ENCODE measurements around the gene KSR2. TPM values are rescaled to one million over a fixed set of nuclear protein-coding genes. Genes with fewer than 3 reads are reported as not detected.

The KSR2 gene
- total RNA-seq, 2 experiments from 2014 or later, result 0.03 to 0.15 TPM

GRCh38 chr12:117699575-117699974 lies 269.2 kb downstream of the KSR2 start:
- BruUV-seq (replicated peaks), result no TSS peak
- CTCF ChIA-PET (ENCODE audit: unreplicated experiment), result no interaction called here

GRCh38 chr12:117699118-117699517 lies 269.7 kb downstream of the KSR2 start:
- H3K27ac ChIP-seq (ENCODE audit: low read depth, low read length, poor library complexity, severe bottlenecking), result no peak overlapping the region
- intact Hi-C loops (cut with micrococcal nuclease; ENCODE audit: unreplicated experiment), result no loop called here

More at GRCh38 chr12:117699575-117699974, 269.2 kb downstream of the KSR2 start:
- H3K27ac ChIP-seq (ENCODE audit: low read depth, low read length, poor library complexity, severe bottlenecking), result no peak overlapping the region
- no peak for DNase-seq (ENCODE audit: low spot score)
- no peak overlapping the region for H2AFZ ChIP-seq (ENCODE audit: low read length)
- H4K20me1 ChIP-seq (ENCODE audit: insufficient read depth, low read length), result no peaks in the 10 kb centered on the region
- H3K79me2 ChIP-seq (ENCODE audit: insufficient read depth, low read depth, low read length), result no peaks in the 10 kb centered on the region
- no peak overlapping the region for H3K4me2 ChIP-seq (ENCODE audit: low read length)
- no peaks in the 10 kb centered on the region for H3K36me3 ChIP-seq (ENCODE audit: insufficient read depth, low read length)
- no peaks in the 10 kb centered on the region for H3K9me3 ChIP-seq (ENCODE audit: low read length)
- POLR2A ChIA-PET, result no interaction called here
- H3K9me2 ChIP-seq (ENCODE audit: insufficient read depth, low read length), result no peaks in the 10 kb centered on the region
- TF ChIP-seq EZH2phosphoT487 (IDR thresholded peaks at IDR 0.05; ENCODE audit: borderline replicate concordance, low read depth, low read length) (no peak), CTCF (conservative IDR thresholded peaks at IDR 0.05; ENCODE audit: low read length) (no peak)
- intact Hi-C loops (cut with micrococcal nuclease; ENCODE audit: unreplicated experiment), result no loop called here
- no peaks in the 10 kb centered on the region for H3K4me1 ChIP-seq (ENCODE audit: insufficient read depth, low read length, poor library complexity, severe bottlenecking)
- no peak overlapping the region for H3K4me3 ChIP-seq (ENCODE audit: low read depth, low read length, poor library complexity, severe bottlenecking)

More at GRCh38 chr12:117699118-117699517, 269.7 kb downstream of the KSR2 start:
- no peaks in the 10 kb centered on the region for H3K4me1 ChIP-seq (ENCODE audit: insufficient read depth, low read length, poor library complexity, severe bottlenecking)
- DNase-seq (ENCODE audit: low spot score), result no peak
- no peak overlapping the region for H3K4me3 ChIP-seq (ENCODE audit: low read depth, low read length, poor library complexity, severe bottlenecking)
- no peaks in the 10 kb centered on the region for H3K9me2 ChIP-seq (ENCODE audit: insufficient read depth, low read length)
- no peaks in the 10 kb centered on the region for H4K20me1 ChIP-seq (ENCODE audit: insufficient read depth, low read length)
- H2AFZ ChIP-seq (ENCODE audit: low read length), result no peak overlapping the region
- H3K36me3 ChIP-seq (ENCODE audit: insufficient read depth, low read length), result no peaks in the 10 kb centered on the region
- H3K9me3 ChIP-seq (ENCODE audit: low read length), result no peaks in the 10 kb centered on the region
- TF ChIP-seq CTCF (conservative IDR thresholded peaks at IDR 0.05; ENCODE audit: low read length), result no peak
- TF ChIP-seq EZH2phosphoT487 (IDR thresholded peaks at IDR 0.05; ENCODE audit: borderline replicate concordance, low read depth, low read length), result no peak
- no peaks in the 10 kb centered on the region for H3K79me2 ChIP-seq (ENCODE audit: insufficient read depth, low read depth, low read length)
- BruUV-seq (replicated peaks), result no TSS peak
- CTCF ChIA-PET (ENCODE audit: unreplicated experiment), result interaction anchor here (0.5 kb wide), 1 partner anchor 26 kb away, joined by 3 read pairs; no protein-coding TSS in a partner anchor
- POLR2A ChIA-PET, result interaction anchor here (0.6 kb wide), 1 partner anchor 27 kb away, joined by 3 read pairs; no protein-coding TSS in a partner anchor
- no peak overlapping the region for H3K4me2 ChIP-seq (ENCODE audit: low read length)

Data from OCI-LY7 (cell line).